HEK293T (cell line): ENCODE measurements around the gene DROSHA.

Source experiments
- CTCF ChIA-PET: fragments of 350-600 bp; formaldehyde crosslinking; extraction: SDS; loops from one replicate; lab custom pipeline; 2021; ENCODE audit warnings: antibody characterized with exemption, inconsistent platforms; lab: Yijun Ruan, JAX
- POLR2A ChIA-PET: fragments of 350-600 bp; formaldehyde crosslinking; extraction: SDS; loops from one replicate; lab custom pipeline; 2020; ENCODE audit warnings: antibody characterized with exemption, inconsistent platforms; lab: Yijun Ruan, JAX
- DNase-seq: peaks from one replicate; pipeline ENCODE4 v3.0.0; 2012; ENCODE audit warnings: mixed read lengths; ENCODE audit errors: extremely low spot score
- ARNT ChIP-seq: fragments of 450-650 bp; IDR thresholded peaks from 2 replicates; pipeline ENCODE4 v1.6.1; 2017; ENCODE audit warnings: mild to moderate bottlenecking
- BHLHE40 ChIP-seq: fragments of 450-650 bp; IDR thresholded peaks from 2 replicates; pipeline ENCODE4 v1.6.1; 2016; ENCODE audit warnings: mild to moderate bottlenecking, moderate library complexity, borderline replicate concordance
- CTBP1 ChIP-seq: fragments of 450-650 bp; IDR thresholded peaks from 2 replicates; pipeline ENCODE4 v1.6.1; 2016; ENCODE audit warnings: borderline replicate concordance
- ELF4 ChIP-seq: fragments of 450-650 bp; IDR thresholded peaks from 2 replicates; pipeline ENCODE4 v1.6.1; 2017; ENCODE audit warnings: antibody characterized with exemption
- FOXA1 ChIP-seq: fragments of 450-650 bp; IDR thresholded peaks from 2 replicates; pipeline ENCODE4 v1.6.1; 2016; ENCODE audit warnings: mild to moderate bottlenecking
- FOXK2 ChIP-seq: fragments of 450-650 bp; IDR thresholded peaks from 2 replicates; pipeline ENCODE4 v1.6.1; 2016; ENCODE audit warnings: mild to moderate bottlenecking
- FOXM1 ChIP-seq: fragments of 450-650 bp; IDR thresholded peaks from 2 replicates; pipeline ENCODE4 v1.6.1; 2017; ENCODE audit warnings: mild to moderate bottlenecking, borderline replicate concordance
- HDGF ChIP-seq: fragments of 450-650 bp; IDR thresholded peaks from 2 replicates; pipeline ENCODE4 v1.6.1; 2017; ENCODE audit warnings: antibody characterized with exemption, borderline replicate concordance
- L3MBTL2 ChIP-seq: fragments of 450-650 bp; conservative IDR thresholded peaks from 2 replicates; pipeline ENCODE4 v1.6.1; 2016; ENCODE audit warnings: mild to moderate bottlenecking
- LEF1 ChIP-seq: fragments of 450-650 bp; IDR thresholded peaks from 2 replicates; pipeline ENCODE4 v1.6.1; 2017; ENCODE audit warnings: mild to moderate bottlenecking, borderline replicate concordance
- NFRKB ChIP-seq: fragments of 450-650 bp; IDR thresholded peaks from 2 replicates; pipeline ENCODE4 v1.6.1; 2016; ENCODE audit warnings: mild to moderate bottlenecking, moderate library complexity
- PKNOX1 ChIP-seq: fragments of 450-650 bp; IDR thresholded peaks from 2 replicates; pipeline ENCODE4 v1.6.1; 2016
- SP1 ChIP-seq: fragments of 450-650 bp; IDR thresholded peaks from 2 replicates; pipeline ENCODE4 v1.6.1; 2017
- SUZ12 ChIP-seq: fragments of 450-650 bp; IDR thresholded peaks from 2 replicates; pipeline ENCODE4 v1.6.1; 2016; ENCODE audit warnings: mild to moderate bottlenecking
- TARDBP ChIP-seq: fragments of 450-650 bp; IDR thresholded peaks from 2 replicates; pipeline ENCODE4 v1.6.1; 2016
- ZNF384 ChIP-seq: fragments of 450-650 bp; IDR thresholded peaks from 2 replicates; pipeline ENCODE4 v1.6.1; 2016

The DROSHA gene

GRCh38 chr5:31523041-31523440, 8.9 kb downstream of the DROSHA start:
- ChIA-PET CTCF (no interaction called here), POLR2A (interaction anchor here (2.4 kb wide), 1 partner anchor 9 kb away, joined by 15 read pairs; the partner anchor contains the start of genes C5orf22 and DROSHA)
- TF ChIP-seq FOXA1 (no peak), PKNOX1 (no peak), ELF4 (no peak), ARNT (no peak), FOXM1 (no peak), ZNF384 (no peak), FOXK2 (no peak)
- DNase-seq, result no peak

GRCh38 chr5:31516802-31517201, 15.1 kb downstream of the DROSHA start:
- TF ChIP-seq FOXA1, result no peak
- no peak for TF ChIP-seq ARNT
- no peak for TF ChIP-seq SP1
- TF ChIP-seq PKNOX1, result no peak
- ChIA-PET CTCF (no interaction called here), POLR2A (no interaction called here)
- no peak for DNase-seq

GRCh38 chr5:31511305-31511704, 20.6 kb downstream of the DROSHA start:
- CTCF ChIA-PET, result interaction anchor here (0.6 kb wide), 1 partner anchor 10 kb away, joined by 3 read pairs; no protein-coding TSS in a partner anchor

GRCh38 chr5:31504529-31504928, 27.4 kb downstream of the DROSHA start:
- POLR2A ChIA-PET, result no interaction called here
- TF ChIP-seq ELF4 (no peak), SUZ12 (no peak), BHLHE40 (no peak), LEF1 (no peak)
- DNase-seq, result no peak
- CTCF ChIA-PET, result no interaction called here

More at GRCh38 chr5:31511305-31511704, 20.6 kb downstream of the DROSHA start:
- no peak for DNase-seq
- no peak for TF ChIP-seq SP1
- no peak for TF ChIP-seq BHLHE40
- TF ChIP-seq FOXM1, result no peak
- TF ChIP-seq ZNF384, result no peak
- TF ChIP-seq FOXK2, result no peak
- TF ChIP-seq FOXA1, result no peak
- no peak for TF ChIP-seq CTBP1
- TF ChIP-seq ARNT, result no peak
- no peak for TF ChIP-seq PKNOX1
- POLR2A ChIA-PET, result interaction anchor here (1.2 kb wide), 1 partner anchor 21 kb away, joined by 3 read pairs; the partner anchor contains the start of genes C5orf22 and DROSHA

- POLR2A ChIA-PET, result no interaction called here
- DNase-seq, result no peak
- TF ChIP-seq SUZ12, result no peak
- no peak for TF ChIP-seq TARDBP
- TF ChIP-seq ARNT, result no peak
- TF ChIP-seq CTBP1, result no peak
- TF ChIP-seq FOXM1, result no peak
- CTCF ChIA-PET, result no interaction called here
Observed at GRCh38 chr5:31502506-31502905, 29.4 kb downstream of the DROSHA start.

GRCh38 chr5:31500256-31500655, 31.6 kb downstream of the DROSHA start:
- DNase-seq, result no peak
- POLR2A ChIA-PET, result interaction anchor here (1.4 kb wide), 1 partner anchor 32 kb away, joined by 3 read pairs; the partner anchor contains the start of genes C5orf22 and DROSHA
- CTCF ChIA-PET, result no interaction called here
- TF ChIP-seq FOXM1 (no peak), ZNF384 (no peak), ELF4 (no peak), BHLHE40 (no peak), FOXA1 (no peak), LEF1 (no peak), FOXK2 (no peak), SUZ12 (no peak), HDGF (no peak), SP1 (no peak), NFRKB (no peak), PKNOX1 (no peak), L3MBTL2 (no peak), ARNT (no peak), CTBP1 (no peak), TARDBP (no peak)

- POLR2A ChIA-PET, result no interaction called here
- TF ChIP-seq FOXK2, result no peak
- CTCF ChIA-PET, result no interaction called here
- no peak for DNase-seq
Observed at GRCh38 chr5:31496891-31497290, 35.0 kb downstream of the DROSHA start.
